GM10266 (cell line): ENCODE measurements around the gene GYG1.
A peak's percentile ranks its signal among the peaks of the same experiment; 100 is the strongest.

ENCODE experiments used
- DNase-seq: peaks from one replicate; pipeline ENCODE4 v3.0.0; 2012; ENCODE audit errors: extremely low spot score
- CTCF ChIP-seq: IDR thresholded peaks from 2 replicates; pipeline ENCODE4 v1.5.1; 2012; ENCODE audit warnings: mild to moderate bottlenecking, low read depth; ENCODE audit not compliant: control insufficient read depth, insufficient read depth; ENCODE audit errors: missing control alignments

GYG1 gene

GRCh38 chr3:148953094-148953493 lies 38.2 kb upstream of the GYG1 start:
- no peak for TF ChIP-seq CTCF
- DNase-seq, result no peak

- no peak for DNase-seq
- no peak for TF ChIP-seq CTCF
Observed at GRCh38 chr3:148954981-148955380, 36.4 kb upstream of the GYG1 start.

- peak; percentile 56 for TF ChIP-seq CTCF
- DNase-seq, result peak; percentile 18
Observed at GRCh38 chr3:148955544-148956346, 35.6 kb upstream of the GYG1 start.

- DNase-seq, result no peak
- no peak for TF ChIP-seq CTCF
Observed at GRCh38 chr3:148957586-148957985, 33.8 kb upstream of the GYG1 start.

GRCh38 chr3:148958696-148959095 lies 32.6 kb upstream of the GYG1 start:
- no peak for TF ChIP-seq CTCF

GRCh38 chr3:148962513-148962912 lies 28.8 kb upstream of the GYG1 start:
- TF ChIP-seq CTCF, result peak; percentile 22
- no peak for DNase-seq

More at GRCh38 chr3:148958696-148959095, 32.6 kb upstream of the GYG1 start:
- DNase-seq, result no peak

- DNase-seq, result no peak
- TF ChIP-seq CTCF, result no peak
Observed at GRCh38 chr3:148964809-148965208, 26.5 kb upstream of the GYG1 start.
